Subcutaneous adipose tissue (tissue), 4 donors: Measurements from ENCODE around the gene ULK4. TPM values are rescaled to one million over a fixed set of nuclear protein-coding genes. Genes with fewer than 3 reads are reported as not detected.

Source experiments
- total RNA-seq, 4 donors: library from RNA; depleted of rRNA; stranded (reverse); fragments of >200 nt; gene quantifications; one replicate each; pipeline ENCODE4 v1.1.0, GENCODE V29; 2016
- TF ChIP-seq, protein P1 (sequence below): fragments of 450-650 bp; IDR thresholded peaks from one replicate; pipeline ENCODE4 v1.5.1; 2016; ENCODE audit warnings: low read depth, mild to moderate bottlenecking, control low read depth, antibody characterized with exemption, moderate library complexity

ULK4 gene
- total RNA-seq, 4 donors from 2014 or later: 10.6 to 32.0 (median 22.6) TPM

GRCh38 chr3:41260063-41260450 is 701.8 kb downstream of the ULK4 start:
- TF ChIP-seq, protein P1, sequence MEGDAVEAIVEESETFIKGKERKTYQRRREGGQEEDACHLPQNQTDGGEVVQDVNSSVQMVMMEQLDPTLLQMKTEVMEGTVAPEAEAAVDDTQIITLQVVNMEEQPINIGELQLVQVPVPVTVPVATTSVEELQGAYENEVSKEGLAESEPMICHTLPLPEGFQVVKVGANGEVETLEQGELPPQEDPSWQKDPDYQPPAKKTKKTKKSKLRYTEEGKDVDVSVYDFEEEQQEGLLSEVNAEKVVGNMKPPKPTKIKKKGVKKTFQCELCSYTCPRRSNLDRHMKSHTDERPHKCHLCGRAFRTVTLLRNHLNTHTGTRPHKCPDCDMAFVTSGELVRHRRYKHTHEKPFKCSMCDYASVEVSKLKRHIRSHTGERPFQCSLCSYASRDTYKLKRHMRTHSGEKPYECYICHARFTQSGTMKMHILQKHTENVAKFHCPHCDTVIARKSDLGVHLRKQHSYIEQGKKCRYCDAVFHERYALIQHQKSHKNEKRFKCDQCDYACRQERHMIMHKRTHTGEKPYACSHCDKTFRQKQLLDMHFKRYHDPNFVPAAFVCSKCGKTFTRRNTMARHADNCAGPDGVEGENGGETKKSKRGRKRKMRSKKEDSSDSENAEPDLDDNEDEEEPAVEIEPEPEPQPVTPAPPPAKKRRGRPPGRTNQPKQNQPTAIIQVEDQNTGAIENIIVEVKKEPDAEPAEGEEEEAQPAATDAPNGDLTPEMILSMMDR: no peak

- TF ChIP-seq, protein P1: no peak
These were observed 702.3 kb downstream of the ULK4 start for GRCh38 chr3:41259449-41260062.

- TF ChIP-seq, protein P1: no peak
These were observed 703.6 kb downstream of the ULK4 start for GRCh38 chr3:41258239-41258800.

GRCh38 chr3:41251593-41251992 is 710.3 kb downstream of the ULK4 start:
- TF ChIP-seq, protein P1: no peak

DNA sequence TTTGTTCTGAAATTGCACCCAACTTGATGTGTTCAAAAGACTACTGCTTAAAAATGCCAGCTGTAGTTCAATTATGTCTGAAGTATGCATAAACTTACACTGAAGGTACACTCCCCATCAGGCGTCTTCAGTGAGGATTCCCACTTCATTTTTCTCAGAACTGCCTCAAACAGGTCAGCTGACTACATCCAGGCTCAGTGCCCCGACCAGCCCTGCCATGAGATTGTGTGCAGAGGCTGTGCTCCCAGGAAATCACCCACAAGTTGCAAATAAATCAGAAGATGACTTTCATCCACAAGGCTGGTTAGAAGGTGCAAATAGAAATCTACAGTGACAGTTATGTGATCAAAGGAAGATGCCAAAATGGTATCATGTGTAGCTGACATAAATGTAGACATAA is 711.1 kb downstream of the ULK4 start:
- TF ChIP-seq, protein P1: no peak

GRCh38 chr3:41249318-41249717 is 712.6 kb downstream of the ULK4 start:
- TF ChIP-seq, protein P1: no peak

GRCh38 chr3:41248525-41248924 is 713.4 kb downstream of the ULK4 start:
- TF ChIP-seq, protein P1: no peak
